GM18505 (cell line): ENCODE results near the gene SYNPR.
"Not testable (repeated sequence)": the region's sequence is repeated elsewhere in the genome, so short reads cannot be mapped to it uniquely, and the experiment has no call there.

Source experiments
- ATAC-seq: cut with Tn5 transposase; IDR thresholded peaks from one replicate; pipeline ENCODE4 v1.9.1; 2021; ENCODE audit not compliant: unreplicated experiment
- POLR2A ChIP-seq: IDR thresholded peaks from 4 replicates; pipeline ENCODE4 v1.6.1; 2011; ENCODE audit warnings: borderline replicate concordance; ENCODE audit not compliant: insufficient read depth, insufficient read length; ENCODE audit errors: extremely low read depth

The SYNPR gene

GRCh38 chr3:63278171-63279004 lies at the start of gene SYNPR:
Gene SYNPR (plus strand): TSS chr3:63278308.
- ATAC-seq: no peak
- no peak for TF ChIP-seq POLR2A

- TF ChIP-seq POLR2A: no peak
- peak; percentile 71 for ATAC-seq
Measured at GRCh38 chr3:63228677-63229076, 49.4 kb upstream of the SYNPR start.

- TF ChIP-seq POLR2A: no peak
- ATAC-seq: no peak
Measured at GRCh38 chr3:63230146-63230545, 48.0 kb upstream of the SYNPR start.

GRCh38 chr3:63231643-63232042 lies 46.5 kb upstream of the SYNPR start:
- no peak for ATAC-seq
- no peak for TF ChIP-seq POLR2A

- TF ChIP-seq POLR2A: no peak
- no peak for ATAC-seq
Measured at GRCh38 chr3:63232764-63233396, 45.2 kb upstream of the SYNPR start.

- no peak for TF ChIP-seq POLR2A
- no peak for ATAC-seq
Measured at GRCh38 chr3:63240381-63240902, 37.7 kb upstream of the SYNPR start.

GRCh38 chr3:63242124-63242523 lies 36.0 kb upstream of the SYNPR start:
- TF ChIP-seq POLR2A: no peak
- no peak for ATAC-seq

- no peak for TF ChIP-seq POLR2A
- ATAC-seq: no peak
Measured at GRCh38 chr3:63244486-63244885, 33.6 kb upstream of the SYNPR start.

GRCh38 chr3:63245726-63246241 lies 32.3 kb upstream of the SYNPR start:
- no peak for ATAC-seq
- TF ChIP-seq POLR2A: no peak

- no peak for TF ChIP-seq POLR2A
- no peak for ATAC-seq
Measured at GRCh38 chr3:63248015-63248414, 30.1 kb upstream of the SYNPR start.

GRCh38 chr3:63251499-63251898 lies 26.6 kb upstream of the SYNPR start:
- no peak for ATAC-seq

GRCh38 chr3:63255819-63256218 lies 22.3 kb upstream of the SYNPR start:
- ATAC-seq: not testable (repeated sequence)

More at GRCh38 chr3:63251499-63251898, 26.6 kb upstream of the SYNPR start:
- TF ChIP-seq POLR2A: no peak

GRCh38 chr3:63264716-63265115 lies 13.4 kb upstream of the SYNPR start:
- no peak for TF ChIP-seq POLR2A

GRCh38 chr3:63274359-63274758 lies 3.7 kb upstream of the SYNPR start:
- no peak for ATAC-seq
- no peak for TF ChIP-seq POLR2A

More at GRCh38 chr3:63264716-63265115, 13.4 kb upstream of the SYNPR start:
- ATAC-seq: no peak
